DND-41 (cell line): Measurements from ENCODE around the gene ISY1.

ENCODE experiments used
- ATAC-seq: fragments of 200-7000 bp; cut with Tn5 transposase; 3 replicates; pipeline ENCODE4 v1.9.1; 2021; ENCODE audit warnings: low read depth; ENCODE audit not compliant: insufficient read depth
- DNase-seq: peaks from one replicate; pipeline ENCODE4 v3.0.0-alpha.2; 2020
- H2AFZ ChIP-seq: 2 replicates; pipeline ENCODE4 v1.6.0; 2012; ENCODE audit warnings: low read depth, low read length
- H3K27ac ChIP-seq: 2 replicates; pipeline ENCODE4 v1.5.1; 2012; ENCODE audit warnings: low read length, inconsistent platforms
- H3K27me3 ChIP-seq: fragments of 200-600 bp; sonication (generic); 2 replicates; pipeline ENCODE4 v1.6.0; 2012; ENCODE audit warnings: low read length, mild to moderate bottlenecking, inconsistent platforms; ENCODE audit not compliant: insufficient read depth, poor library complexity
- H3K36me3 ChIP-seq: 2 replicates; pipeline ENCODE4 v1.5.1; 2012; ENCODE audit warnings: low read length, inconsistent platforms; ENCODE audit not compliant: insufficient read depth
- H3K4me1 ChIP-seq: 2 replicates; pipeline ENCODE4 v1.5.1; 2012; ENCODE audit warnings: mild to moderate bottlenecking, low read length; ENCODE audit not compliant: insufficient read depth
- H3K4me2 ChIP-seq: 2 replicates; pipeline ENCODE4 v1.6.0; 2012; ENCODE audit warnings: mild to moderate bottlenecking, moderate library complexity, low read length, inconsistent platforms; ENCODE audit not compliant: insufficient read depth
- H3K4me3 ChIP-seq, 2 experiments: fragments of 200-600 bp in 1 of 2; shearing (Covaris generic) in 1 of 2; 2 replicates each; pipeline ENCODE4 v1.5.1; 2012 to 2016; ENCODE audit warnings: inconsistent platforms in 2 of 2, low read length in 2 of 2, mild to moderate bottlenecking in 2 of 2, low read depth in 1 of 2, moderate library complexity in 1 of 2
- H3K79me2 ChIP-seq: 2 replicates; pipeline ENCODE4 v1.6.0; 2012; ENCODE audit warnings: low read length, inconsistent platforms; ENCODE audit not compliant: insufficient read depth
- H3K9ac ChIP-seq: 2 replicates; pipeline ENCODE4 v1.6.0; 2012; ENCODE audit warnings: low read depth, mild to moderate bottlenecking, inconsistent platforms, low read length, moderate library complexity
- H3K9me3 ChIP-seq: 2 replicates; pipeline ENCODE4 v1.5.1; 2012; ENCODE audit warnings: low read length, moderate library complexity, mild to moderate bottlenecking, inconsistent platforms; ENCODE audit not compliant: insufficient read depth, severe bottlenecking
- H4K20me1 ChIP-seq: 2 replicates; pipeline ENCODE4 v1.6.0; 2012; ENCODE audit warnings: low read length; ENCODE audit not compliant: insufficient read depth
- EZH2 ChIP-seq: IDR thresholded peaks from 3 replicates; pipeline ENCODE4 v1.6.1; 2012; ENCODE audit warnings: borderline replicate concordance, low read depth, mild to moderate bottlenecking, moderate library complexity, low read length, inconsistent platforms; ENCODE audit not compliant: severe bottlenecking
- TF ChIP-seq, protein P1 (sequence below): IDR thresholded peaks from 2 replicates; pipeline ENCODE4 v1.5.1; 2012; ENCODE audit warnings: borderline replicate concordance, low read length, moderate library complexity, mild to moderate bottlenecking; ENCODE audit not compliant: poor library complexity, severe bottlenecking; ENCODE audit errors: extremely low read depth

ISY1 gene

DNA sequence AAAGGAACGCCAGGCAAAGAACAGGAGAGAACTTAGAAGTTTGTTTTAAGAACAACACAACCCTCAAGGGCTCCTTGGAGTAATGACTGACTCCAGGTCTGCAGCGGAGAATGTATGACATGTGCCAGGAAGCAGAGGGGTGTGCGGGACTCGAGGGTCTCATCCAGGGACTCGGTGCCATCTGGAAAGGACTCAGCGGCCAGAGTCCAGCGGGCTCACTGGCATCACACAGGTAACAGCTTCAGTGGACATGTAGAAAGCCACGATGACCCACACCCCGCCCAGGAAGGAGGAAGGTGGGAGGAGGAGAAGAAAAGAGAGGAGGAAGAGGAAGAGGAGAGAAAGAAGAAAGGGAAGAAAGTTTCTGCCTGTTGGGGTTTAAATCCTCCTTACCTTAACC lies 78.8 kb downstream of the ISY1 start:
- Histone ChIP-seq H3K79me2 (no peaks in the 10 kb centered on the region), H3K27me3 (no peaks in the 10 kb centered on the region), H2AFZ (no peak overlapping the region), H3K9ac (no peak overlapping the region), H3K27ac (no peak overlapping the region), H3K4me3 (no peak overlapping the region), H3K36me3 (no peaks in the 10 kb centered on the region), H4K20me1 (no peaks in the 10 kb centered on the region), H3K4me2 (no peak overlapping the region), H3K4me1 (no peaks in the 10 kb centered on the region), H3K9me3 (no peaks in the 10 kb centered on the region)
- no peak for ATAC-seq
- DNase-seq, result no peak
- TF ChIP-seq EZH2, result no peak
- TF ChIP-seq, protein P1, sequence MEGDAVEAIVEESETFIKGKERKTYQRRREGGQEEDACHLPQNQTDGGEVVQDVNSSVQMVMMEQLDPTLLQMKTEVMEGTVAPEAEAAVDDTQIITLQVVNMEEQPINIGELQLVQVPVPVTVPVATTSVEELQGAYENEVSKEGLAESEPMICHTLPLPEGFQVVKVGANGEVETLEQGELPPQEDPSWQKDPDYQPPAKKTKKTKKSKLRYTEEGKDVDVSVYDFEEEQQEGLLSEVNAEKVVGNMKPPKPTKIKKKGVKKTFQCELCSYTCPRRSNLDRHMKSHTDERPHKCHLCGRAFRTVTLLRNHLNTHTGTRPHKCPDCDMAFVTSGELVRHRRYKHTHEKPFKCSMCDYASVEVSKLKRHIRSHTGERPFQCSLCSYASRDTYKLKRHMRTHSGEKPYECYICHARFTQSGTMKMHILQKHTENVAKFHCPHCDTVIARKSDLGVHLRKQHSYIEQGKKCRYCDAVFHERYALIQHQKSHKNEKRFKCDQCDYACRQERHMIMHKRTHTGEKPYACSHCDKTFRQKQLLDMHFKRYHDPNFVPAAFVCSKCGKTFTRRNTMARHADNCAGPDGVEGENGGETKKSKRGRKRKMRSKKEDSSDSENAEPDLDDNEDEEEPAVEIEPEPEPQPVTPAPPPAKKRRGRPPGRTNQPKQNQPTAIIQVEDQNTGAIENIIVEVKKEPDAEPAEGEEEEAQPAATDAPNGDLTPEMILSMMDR, result no peak

DNA sequence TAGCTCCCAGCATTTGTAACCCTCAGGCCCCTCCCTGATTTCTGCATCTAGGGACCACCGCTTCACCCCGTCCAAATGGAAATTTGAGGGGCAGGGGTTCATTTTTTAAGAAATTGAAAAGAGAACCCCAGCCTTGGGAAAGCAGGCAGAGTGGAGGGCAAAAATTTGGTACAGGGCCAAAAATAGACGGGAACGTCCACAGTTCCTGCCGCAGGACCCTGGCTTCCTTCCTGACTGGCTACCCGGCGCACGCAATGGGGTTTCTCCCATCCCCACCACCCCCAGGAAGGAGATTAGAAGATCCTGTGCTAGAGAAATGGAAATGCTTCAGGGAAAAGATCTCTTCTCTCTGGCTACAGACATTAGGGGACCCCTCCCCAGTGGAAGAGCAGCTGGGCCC lies 79.4 kb downstream of the ISY1 start:
- Histone ChIP-seq H3K9ac (no peak overlapping the region), H3K4me3 (no peak overlapping the region), H3K4me2 (no peak overlapping the region), H3K79me2 (no peaks in the 10 kb centered on the region), H3K9me3 (no peaks in the 10 kb centered on the region), H2AFZ (no peak overlapping the region), H4K20me1 (no peaks in the 10 kb centered on the region), H3K27ac (no peak overlapping the region), H3K4me1 (no peaks in the 10 kb centered on the region), H3K27me3 (no peaks in the 10 kb centered on the region), H3K36me3 (no peaks in the 10 kb centered on the region)
- TF ChIP-seq, protein P1, result no peak
- TF ChIP-seq EZH2, result no peak
- ATAC-seq (no peak), DNase-seq (no peak)

DNA sequence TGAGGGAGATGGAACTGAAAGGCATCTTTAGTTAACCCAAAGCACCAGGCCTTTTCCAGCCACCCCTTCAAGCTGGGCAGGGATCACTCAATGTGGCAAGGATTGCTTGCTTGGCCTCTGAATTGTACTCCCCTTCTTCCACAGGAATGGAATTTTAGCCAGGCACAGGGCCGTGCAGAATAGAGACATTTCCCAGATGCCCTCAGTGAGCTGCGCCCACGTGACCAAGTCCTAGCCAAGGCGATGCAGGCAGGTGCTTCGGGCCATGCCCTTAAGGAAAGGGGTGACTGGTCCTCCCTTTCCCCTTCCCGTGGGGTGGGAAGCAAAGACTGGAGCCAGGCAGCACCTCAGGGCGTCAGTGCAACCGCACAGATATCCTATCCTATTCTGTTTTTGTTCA lies 82.4 kb downstream of the ISY1 start:
- H3K4me2 ChIP-seq, result no peak overlapping the region
- no peak overlapping the region for H3K9ac ChIP-seq
- H4K20me1 ChIP-seq, result no peaks in the 10 kb centered on the region
- TF ChIP-seq EZH2, result no peak
- TF ChIP-seq, protein P1, result no peak
- H3K79me2 ChIP-seq, result no peaks in the 10 kb centered on the region
- ATAC-seq, result no peak
- no peaks in the 10 kb centered on the region for H3K27me3 ChIP-seq
- no peaks in the 10 kb centered on the region for H3K36me3 ChIP-seq
- H3K4me1 ChIP-seq, result no peaks in the 10 kb centered on the region
- H3K9me3 ChIP-seq, result no peaks in the 10 kb centered on the region
- H3K4me3 ChIP-seq, result no peak overlapping the region
- H2AFZ ChIP-seq, result no peak overlapping the region
- no peak for DNase-seq
- no peak overlapping the region for H3K27ac ChIP-seq
